Measurements from ENCODE around the gene XPNPEP3.
A peak's percentile ranks its signal among the peaks of the same experiment; 100 is the strongest.

The XPNPEP3 gene

GRCh38 chr22:40957601-40958000 is 100.7 kb downstream of the XPNPEP3 start:
- TF ChIP-seq POLR2A (IDR thresholded peaks at IDR 0.05; ENCODE audit: extremely low read depth, insufficient read length) (no peak), MYC (IDR thresholded peaks at IDR 0.05; ENCODE audit: low read depth, low read length) (no peak)
- TF ChIP-seq, protein P1, sequence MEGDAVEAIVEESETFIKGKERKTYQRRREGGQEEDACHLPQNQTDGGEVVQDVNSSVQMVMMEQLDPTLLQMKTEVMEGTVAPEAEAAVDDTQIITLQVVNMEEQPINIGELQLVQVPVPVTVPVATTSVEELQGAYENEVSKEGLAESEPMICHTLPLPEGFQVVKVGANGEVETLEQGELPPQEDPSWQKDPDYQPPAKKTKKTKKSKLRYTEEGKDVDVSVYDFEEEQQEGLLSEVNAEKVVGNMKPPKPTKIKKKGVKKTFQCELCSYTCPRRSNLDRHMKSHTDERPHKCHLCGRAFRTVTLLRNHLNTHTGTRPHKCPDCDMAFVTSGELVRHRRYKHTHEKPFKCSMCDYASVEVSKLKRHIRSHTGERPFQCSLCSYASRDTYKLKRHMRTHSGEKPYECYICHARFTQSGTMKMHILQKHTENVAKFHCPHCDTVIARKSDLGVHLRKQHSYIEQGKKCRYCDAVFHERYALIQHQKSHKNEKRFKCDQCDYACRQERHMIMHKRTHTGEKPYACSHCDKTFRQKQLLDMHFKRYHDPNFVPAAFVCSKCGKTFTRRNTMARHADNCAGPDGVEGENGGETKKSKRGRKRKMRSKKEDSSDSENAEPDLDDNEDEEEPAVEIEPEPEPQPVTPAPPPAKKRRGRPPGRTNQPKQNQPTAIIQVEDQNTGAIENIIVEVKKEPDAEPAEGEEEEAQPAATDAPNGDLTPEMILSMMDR (IDR thresholded peaks at IDR 0.05; ENCODE audit: low read depth, low read length), result no peak
- TF ChIP-seq, protein P2, sequence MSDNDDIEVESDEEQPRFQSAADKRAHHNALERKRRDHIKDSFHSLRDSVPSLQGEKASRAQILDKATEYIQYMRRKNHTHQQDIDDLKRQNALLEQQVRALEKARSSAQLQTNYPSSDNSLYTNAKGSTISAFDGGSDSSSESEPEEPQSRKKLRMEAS (IDR thresholded peaks at IDR 0.05; ENCODE audit: low read depth, low read length), result no peak
- DNase-seq (ENCODE audit: low read depth), result no peak
- H3K4me3 ChIP-seq (ENCODE audit: low read depth, low read length), result no peak overlapping the region

DNA sequence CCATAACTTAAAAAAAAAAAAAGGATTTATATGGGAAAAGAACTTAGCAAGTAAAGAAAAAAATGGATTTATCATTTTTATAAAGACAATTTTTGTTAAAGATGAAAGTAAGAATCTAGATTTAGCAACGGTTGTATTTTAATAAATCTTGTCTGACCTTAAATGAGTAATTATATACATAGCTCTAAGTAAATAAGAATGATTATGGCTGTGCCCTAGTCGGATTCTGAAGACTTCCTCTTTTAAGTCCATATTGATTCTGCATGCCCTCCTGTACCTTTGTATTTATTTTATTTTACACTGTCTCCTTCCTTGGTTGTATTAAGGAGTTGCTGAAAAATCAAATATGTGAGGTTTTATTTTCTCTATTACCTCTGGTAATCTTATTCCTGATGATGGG is 101.4 kb downstream of the XPNPEP3 start:
- no peak overlapping the region for H3K4me3 ChIP-seq (ENCODE audit: low read depth, low read length)
- TF ChIP-seq POLR2A (IDR thresholded peaks at IDR 0.05; ENCODE audit: extremely low read depth, insufficient read length) (no peak), MYC (IDR thresholded peaks at IDR 0.05; ENCODE audit: low read depth, low read length) (no peak)
- TF ChIP-seq, protein P1 (IDR thresholded peaks at IDR 0.05; ENCODE audit: low read depth, low read length), result no peak
- TF ChIP-seq, protein P2 (IDR thresholded peaks at IDR 0.05; ENCODE audit: low read depth, low read length), result no peak
- no peak for DNase-seq (ENCODE audit: low read depth)

DNA sequence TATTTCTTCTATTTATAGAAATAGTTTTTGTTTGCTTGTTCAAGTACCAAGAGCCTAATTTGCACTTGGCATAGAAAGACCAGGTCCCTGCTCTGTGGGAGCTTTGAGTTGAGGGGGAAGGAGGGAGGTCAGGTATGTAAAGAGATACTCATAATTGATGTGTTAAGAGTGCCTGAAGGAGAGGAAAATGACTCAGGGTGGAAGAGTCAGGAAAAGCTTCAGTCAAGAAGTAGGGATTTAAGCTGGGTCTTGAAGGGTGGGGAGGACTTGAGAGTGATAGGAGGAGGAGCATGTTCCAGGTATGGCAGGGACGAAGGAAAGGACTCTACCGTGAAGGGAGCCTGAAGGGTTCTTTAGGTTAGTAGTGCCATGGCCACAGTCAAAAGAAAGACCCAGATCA is 103.2 kb downstream of the XPNPEP3 start:
- no peak for DNase-seq (ENCODE audit: low read depth)
- no peak for TF ChIP-seq MYC (IDR thresholded peaks at IDR 0.05; ENCODE audit: low read depth, low read length)
- TF ChIP-seq, protein P2 (IDR thresholded peaks at IDR 0.05; ENCODE audit: low read depth, low read length), result no peak
- H3K4me3 ChIP-seq (ENCODE audit: low read depth, low read length), result no peak overlapping the region

DNA sequence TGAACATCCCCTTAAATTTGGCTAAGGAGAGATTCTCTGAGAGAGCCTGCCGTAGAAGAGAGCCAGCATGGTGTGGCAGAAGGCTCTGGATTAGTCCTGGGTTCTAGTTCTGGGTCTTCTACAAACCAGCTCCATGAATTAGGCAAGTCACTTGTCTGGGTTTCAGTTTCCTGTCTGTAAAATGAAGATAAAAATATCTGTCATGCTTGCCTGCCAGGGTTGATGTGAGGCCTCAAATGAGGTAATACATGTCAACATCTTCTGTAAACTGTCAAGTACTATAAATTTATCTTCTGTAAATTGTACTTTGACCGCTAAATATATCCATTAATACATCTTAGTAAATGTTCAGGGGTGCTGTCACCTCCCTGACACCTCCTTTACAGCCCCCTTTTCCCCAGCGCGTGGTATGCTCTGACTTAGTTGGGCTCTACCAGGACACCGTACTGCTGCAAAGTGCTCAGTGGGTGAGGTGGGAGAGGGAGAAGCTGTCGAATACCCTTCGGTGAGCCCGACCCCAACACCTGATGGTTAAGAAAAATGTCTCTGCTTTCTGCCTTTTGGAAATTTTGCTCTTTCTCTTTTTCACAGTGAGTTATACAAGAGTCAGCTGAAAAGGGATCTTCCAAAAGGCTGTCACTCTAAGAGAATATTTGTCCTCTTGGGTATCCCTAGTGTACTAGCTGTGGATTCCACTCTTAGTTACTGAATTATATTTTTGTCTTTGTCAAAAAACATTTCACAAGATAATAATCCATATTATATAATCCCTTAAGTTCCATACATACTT is 109.2 kb downstream of the XPNPEP3 start:
- no peak overlapping the region for H3K4me3 ChIP-seq (ENCODE audit: low read depth, low read length)
- TF ChIP-seq, protein P2 (IDR thresholded peaks at IDR 0.05; ENCODE audit: low read depth, low read length), result no peak
- TF ChIP-seq POLR2A (IDR thresholded peaks at IDR 0.05; ENCODE audit: extremely low read depth, insufficient read length) (no peak), MYC (IDR thresholded peaks at IDR 0.05; ENCODE audit: low read depth, low read length) (no peak)
- TF ChIP-seq, protein P1 (IDR thresholded peaks at IDR 0.05; ENCODE audit: low read depth, low read length), result no peak
- DNase-seq (ENCODE audit: low read depth), result peak; percentile 26

GRCh38 chr22:40966726-40967085 is 109.8 kb downstream of the XPNPEP3 start:
- no peak overlapping the region for H3K4me3 ChIP-seq (ENCODE audit: low read depth, low read length)
- no peak for TF ChIP-seq POLR2A (IDR thresholded peaks at IDR 0.05; ENCODE audit: extremely low read depth, insufficient read length)
- no peak for TF ChIP-seq MYC (IDR thresholded peaks at IDR 0.05; ENCODE audit: low read depth, low read length)
- TF ChIP-seq, protein P2 (IDR thresholded peaks at IDR 0.05; ENCODE audit: low read depth, low read length), result no peak
- TF ChIP-seq, protein P1 (IDR thresholded peaks at IDR 0.05; ENCODE audit: low read depth, low read length), result no peak
- DNase-seq (ENCODE audit: low read depth), result no peak

GRCh38 chr22:40967111-40967760 is 110.3 kb downstream of the XPNPEP3 start:
- H3K4me3 ChIP-seq (ENCODE audit: low read depth, low read length), result no peak overlapping the region
- TF ChIP-seq, protein P1 (IDR thresholded peaks at IDR 0.05; ENCODE audit: low read depth, low read length), result no peak
- TF ChIP-seq MYC (IDR thresholded peaks at IDR 0.05; ENCODE audit: low read depth, low read length) (no peak), POLR2A (IDR thresholded peaks at IDR 0.05; ENCODE audit: extremely low read depth, insufficient read length) (no peak)
- TF ChIP-seq, protein P2 (IDR thresholded peaks at IDR 0.05; ENCODE audit: low read depth, low read length), result no peak
- DNase-seq (ENCODE audit: low read depth), result no peak

All from NB4 (cell line).